Stomach (tissue), 9 donors: ENCODE measurements around the gene SLC4A11. TPM values are rescaled to one million over a fixed set of nuclear protein-coding genes. Genes with fewer than 3 reads are reported as not detected.

Experiments used
- DNase-seq, 2 donors: peaks; one replicate each; pipeline versions ENCODE4 v3.0.0 to v3.0.0-alpha.2; 2013 to 2019
- H3K27ac ChIP-seq, 5 donors: fragments of 200-600 bp in 4 of 5; sonication (generic) in 4 of 5; one replicate each; pipeline ENCODE4 v1.5.1; 2013 to 2019; ENCODE audit warnings: mild to moderate bottlenecking in 1 of 5, moderate library complexity in 1 of 5
- H3K27me3 ChIP-seq, 3 donors: fragments of 200-600 bp; sonication (generic); one replicate each; pipeline ENCODE4 v1.5.1; 2017 to 2019; ENCODE audit warnings: mixed run types in 1 of 3
- H3K36me3 ChIP-seq, 4 donors: fragments of 200-600 bp; sonication (generic); 1 replicate in 3 of 4; 2 replicates in 1 of 4; pipeline ENCODE4 v1.5.1; 2016 to 2019
- H3K4me1 ChIP-seq, 4 donors: fragments of 200-600 bp; sonication (generic); one replicate each; pipeline ENCODE4 v1.5.1; 2016 to 2019
- H3K4me3 ChIP-seq, 4 donors: fragments of 200-600 bp; sonication (generic) in 3 of 4; one replicate each; pipeline ENCODE4 v1.5.1; 2016 to 2019; ENCODE audit warnings: mild to moderate bottlenecking in 1 of 4
- H3K9me3 ChIP-seq, 4 donors: fragments of 200-600 bp; sonication (generic); one replicate each; pipeline ENCODE4 v1.5.1; 2016 to 2019
- EP300 ChIP-seq: sonication (generic); formaldehyde crosslinking; IDR thresholded peaks from one replicate; pipeline ENCODE4 v1.6.1; 2017; ENCODE audit warnings: antibody characterized with exemption
- POLR2A ChIP-seq, 4 donors: fragments of 450-650 bp; IDR thresholded peaks; one replicate each; pipeline ENCODE4 v1.6.1; 2016; ENCODE audit warnings: antibody characterized with exemption in 4 of 4, control low read depth in 2 of 4, mild to moderate bottlenecking in 1 of 4, moderate library complexity in 1 of 4
- POLR2AphosphoS5 ChIP-seq, 3 donors: sonication (generic); formaldehyde crosslinking; IDR thresholded peaks; one replicate each; pipeline ENCODE4 v1.6.1; 2016; ENCODE audit warnings: antibody characterized with exemption in 3 of 3
- WGBS, 5 donors: extraction: QIAGEN DNeasy Blood & Tissue Kit in 3 of 5; methylation state at CpG; one replicate each; pipeline versions ENCODE4 v1.1.5 to v1.1.7; 2013 to 2018; 5-methylcytosine and 5-hydroxymethylcytosine counted together
- intact Hi-C: fragments of 100-400 bp; cut with DNase I; formaldehyde crosslinking; loops from one replicate; pipeline ENCODE4 v1.15.1; 2023; ENCODE audit warnings: low total_unique reads
- polyA plus RNA-seq, 3 donors: library from polyadenylated mRNA; stranded (reverse); fragments of 200-250 nt; gene quantifications; one replicate each; pipeline ENCODE4 v1.2.3, GENCODE V29; 2013
- total RNA-seq, 5 donors: library from RNA; depleted of rRNA; stranded (reverse); fragments of >200 nt; gene quantifications; one replicate each; pipeline versions ENCODE4 v1.1.0 to v1.2.3, GENCODE V29; 2014 to 2016
- TF ChIP-seq, protein P1 (sequence below), 7 experiments: fragments of 450-650 bp in 4 of 7; fragments of 200-600 bp in 3 of 7; sonication (generic) in 3 of 7; IDR thresholded peaks; one replicate each; pipeline ENCODE4 v1.5.1; 2016 to 2019; ENCODE audit warnings: antibody characterized with exemption in 7 of 7, control low read depth in 2 of 7, mild to moderate bottlenecking in 1 of 7
- donor health status: healthy with polysubstance abuse.
- donor health status: Bipolar disorder and iron deficiency.
- donor health status: healthy.

SLC4A11 gene
- total and polyA plus RNA-seq, 8 donors: 0.37 to 22.3 (median 5.8) TPM; not detected in 1

DNA sequence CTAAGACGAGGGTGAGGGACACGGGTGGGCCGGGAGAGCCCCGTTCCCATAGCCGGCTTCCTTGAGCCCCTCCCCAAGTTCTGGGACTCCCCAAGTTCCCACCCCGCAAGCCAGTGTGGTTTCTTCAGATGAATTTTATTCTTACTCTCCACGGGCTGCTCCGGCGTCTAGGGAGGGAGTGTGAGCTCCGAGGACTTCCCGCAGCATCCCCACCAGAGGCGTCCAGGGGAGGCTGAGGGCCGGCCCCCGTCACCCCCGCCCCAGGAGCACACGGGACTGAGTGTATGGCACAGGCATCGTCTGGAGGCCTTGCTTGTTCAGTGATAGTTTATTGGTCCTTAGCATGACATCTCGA lies 10.0 kb upstream of the SLC4A11 start:
- TF ChIP-seq POLR2A (IDR thresholded peaks at IDR 0.05) (no peak), EP300 (no peak), POLR2AphosphoS5 (IDR thresholded peaks at IDR 0.05) (no peak)
- TF ChIP-seq, protein P1, sequence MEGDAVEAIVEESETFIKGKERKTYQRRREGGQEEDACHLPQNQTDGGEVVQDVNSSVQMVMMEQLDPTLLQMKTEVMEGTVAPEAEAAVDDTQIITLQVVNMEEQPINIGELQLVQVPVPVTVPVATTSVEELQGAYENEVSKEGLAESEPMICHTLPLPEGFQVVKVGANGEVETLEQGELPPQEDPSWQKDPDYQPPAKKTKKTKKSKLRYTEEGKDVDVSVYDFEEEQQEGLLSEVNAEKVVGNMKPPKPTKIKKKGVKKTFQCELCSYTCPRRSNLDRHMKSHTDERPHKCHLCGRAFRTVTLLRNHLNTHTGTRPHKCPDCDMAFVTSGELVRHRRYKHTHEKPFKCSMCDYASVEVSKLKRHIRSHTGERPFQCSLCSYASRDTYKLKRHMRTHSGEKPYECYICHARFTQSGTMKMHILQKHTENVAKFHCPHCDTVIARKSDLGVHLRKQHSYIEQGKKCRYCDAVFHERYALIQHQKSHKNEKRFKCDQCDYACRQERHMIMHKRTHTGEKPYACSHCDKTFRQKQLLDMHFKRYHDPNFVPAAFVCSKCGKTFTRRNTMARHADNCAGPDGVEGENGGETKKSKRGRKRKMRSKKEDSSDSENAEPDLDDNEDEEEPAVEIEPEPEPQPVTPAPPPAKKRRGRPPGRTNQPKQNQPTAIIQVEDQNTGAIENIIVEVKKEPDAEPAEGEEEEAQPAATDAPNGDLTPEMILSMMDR (IDR thresholded peaks at IDR 0.05): no peak

DNA sequence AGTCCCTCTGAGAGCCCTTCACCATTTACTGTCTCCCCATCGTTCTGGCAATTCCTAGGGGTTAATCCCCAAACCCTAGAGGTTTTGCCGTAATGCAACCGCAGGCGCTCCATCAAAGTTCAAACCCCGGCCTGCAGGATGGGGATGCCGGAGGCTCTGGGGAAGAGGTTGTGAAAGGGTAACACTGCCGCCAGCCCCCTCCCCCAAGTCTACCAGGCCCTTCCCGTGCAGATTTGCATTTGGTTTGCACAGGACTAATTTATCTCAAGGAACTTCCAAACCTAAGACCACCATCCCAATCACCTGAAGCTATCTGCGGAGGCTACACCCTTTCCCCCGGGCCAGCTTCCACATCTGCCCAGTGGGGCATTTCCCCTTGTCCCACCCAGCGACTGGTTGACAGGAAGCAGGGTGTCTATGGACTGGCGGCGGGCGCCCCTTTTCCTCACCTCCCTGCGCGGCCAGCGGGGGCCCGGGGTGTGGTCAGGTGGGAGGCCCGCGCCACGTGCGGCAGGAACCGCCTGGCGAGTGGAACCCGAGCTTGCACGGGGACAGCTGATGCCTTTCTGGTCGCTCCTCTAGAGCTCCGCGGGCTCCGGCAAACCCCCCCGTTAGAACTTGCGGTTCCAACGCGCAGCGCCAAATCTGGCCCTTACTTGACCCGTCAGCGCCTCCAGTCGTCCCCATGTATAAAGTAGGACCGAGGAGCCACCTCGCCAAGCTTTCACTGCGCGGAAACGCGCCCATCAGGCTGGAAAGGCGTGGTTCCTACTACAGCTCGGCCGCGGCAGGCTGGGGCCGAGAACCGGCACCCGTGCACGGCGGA lies 9.4 kb upstream of the SLC4A11 start:
- intact Hi-C loops: no loop called here
- Histone ChIP-seq H3K27ac (no peak overlapping the region), H3K36me3 (peaks cover 0 to 37% (median 34%) of the 10 kb centered on the region in 4 donors), H3K27me3 (peaks cover 0 to 40% (median 12%) of the 10 kb centered on the region in 3 donors), H3K4me3 (peak overlapping the region; percentile 1 to 39 (median 16)), H3K9me3 (no peaks in the 10 kb centered on the region), H3K4me1 (peaks cover 11 to 25% (median 18%) of the 10 kb centered on the region in 4 donors)
- peak; percentile 42 to 67 for DNase-seq
- WGBS, 5 donors: 7 to 16% (median 9%) methylated on average over 33 to 53 of the region's 53 CpGs
- TF ChIP-seq POLR2AphosphoS5 (IDR thresholded peaks at IDR 0.05) (no peak), POLR2A (IDR thresholded peaks at IDR 0.05) (no peak), EP300 (no peak)
- TF ChIP-seq, protein P1 (IDR thresholded peaks at IDR 0.05): no peak

More for the DNA sequence above, 10.0 kb upstream of the SLC4A11 start:
- H3K9me3 ChIP-seq: no peaks in the 10 kb centered on the region
- peak overlapping the region; percentile 1 to 39 (median 16) for H3K4me3 ChIP-seq
- DNase-seq: no peak
- H3K36me3 ChIP-seq: peaks cover 0 to 43% (median 40%) of the 10 kb centered on the region in 4 donors
- peaks cover 11 to 25% (median 18%) of the 10 kb centered on the region in 4 donors for H3K4me1 ChIP-seq
- H3K27ac ChIP-seq: no peak overlapping the region
- intact Hi-C loops: no loop called here
- peaks cover 0 to 34% (median 12%) of the 10 kb centered on the region in 3 donors for H3K27me3 ChIP-seq
- 7 to 25% (median 15%) methylated on average over 15 to 18 of the region's 18 CpGs for WGBS, 5 donors

DNA sequence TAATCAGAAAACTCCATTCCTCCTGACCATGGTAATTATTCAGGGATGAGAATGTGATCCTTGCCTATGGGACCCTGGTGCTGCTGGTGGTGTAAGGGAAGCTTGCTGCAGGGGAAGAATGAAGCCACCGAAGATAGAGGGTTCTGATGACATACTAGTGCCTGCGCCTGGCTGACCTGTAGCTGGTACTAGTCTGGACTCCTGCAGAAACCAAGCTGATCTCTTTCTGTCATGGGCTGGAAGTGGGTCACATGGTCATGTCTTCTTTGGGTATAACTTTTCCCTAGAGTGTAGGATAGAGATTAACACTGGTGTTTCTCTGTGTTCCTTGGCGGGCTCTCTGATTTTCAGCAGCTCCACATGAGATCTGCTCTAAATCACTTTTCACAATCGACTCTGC lies 8.6 kb upstream of the SLC4A11 start:
- intact Hi-C loops: no loop called here
- Histone ChIP-seq H3K27ac (no peak overlapping the region), H3K27me3 (peaks cover 0 to 44% (median 12%) of the 10 kb centered on the region in 3 donors), H3K4me3 (no peak overlapping the region), H3K36me3 (peaks cover 0 to 29% (median 27%) of the 10 kb centered on the region in 4 donors), H3K9me3 (no peaks in the 10 kb centered on the region), H3K4me1 (peaks cover 11 to 25% (median 18%) of the 10 kb centered on the region in 4 donors)
- TF ChIP-seq POLR2A (IDR thresholded peaks at IDR 0.05) (no peak), EP300 (no peak), POLR2AphosphoS5 (IDR thresholded peaks at IDR 0.05) (no peak)
- TF ChIP-seq, protein P1 (IDR thresholded peaks at IDR 0.05): no peak
- no peak for DNase-seq
- 49 to 70% (median 67%) methylated on average over 4 of the region's 4 CpGs for WGBS, 5 donors

DNA sequence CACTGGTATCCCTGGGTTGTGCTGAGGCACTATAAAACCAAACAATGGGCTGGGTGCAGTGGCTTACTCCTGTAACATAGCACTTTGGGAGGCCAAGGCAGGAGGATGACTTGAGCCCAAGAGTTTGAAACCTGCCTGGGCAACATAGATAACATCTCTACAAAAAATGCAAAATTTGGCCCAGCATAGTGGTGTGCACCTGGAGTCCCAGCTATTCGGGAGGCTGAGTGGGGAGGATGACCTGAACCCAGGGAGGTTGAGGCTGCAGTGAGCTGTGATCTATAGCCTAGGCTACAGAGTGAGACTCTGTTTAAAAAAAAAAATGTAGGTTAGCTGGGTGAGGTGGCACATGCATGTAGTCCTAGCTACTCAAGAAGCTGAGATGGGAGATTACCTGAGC lies 7.7 kb upstream of the SLC4A11 start:
- no peak for DNase-seq
- Histone ChIP-seq H3K27ac (no peak overlapping the region), H3K9me3 (no peaks in the 10 kb centered on the region), H3K36me3 (peaks cover 0 to 20% (median 17%) of the 10 kb centered on the region in 4 donors), H3K4me3 (no peak overlapping the region), H3K4me1 (peaks cover 11 to 23% (median 18%) of the 10 kb centered on the region in 4 donors), H3K27me3 (peaks cover 0 to 51% (median 12%) of the 10 kb centered on the region in 3 donors)
- 86 to 95% (median 90%) methylated on average over 1 of the region's 1 CpG for WGBS, 5 donors
- intact Hi-C loops: no loop called here
- TF ChIP-seq, protein P1 (IDR thresholded peaks at IDR 0.05): no peak
- TF ChIP-seq POLR2AphosphoS5 (IDR thresholded peaks at IDR 0.05) (no peak), EP300 (no peak), POLR2A (IDR thresholded peaks at IDR 0.05) (no peak)
